ENCODE data around the gene TLR1. TPM values are rescaled to one million over a fixed set of nuclear protein-coding genes. Genes with fewer than 3 reads are reported as not detected.

TLR1 gene
- total RNA-seq, 1 experiment from 2014 or later, result not detected

- no peak overlapping the region for H3K4me3 Mint-ChIP-seq
- no peak overlapping the region for H3K27ac Mint-ChIP-seq
- H3K4ac ChIP-seq (ENCODE audit: low read depth, low read length), result no peak overlapping the region
- H3K14ac ChIP-seq (ENCODE audit: insufficient read depth, low read length), result no peak overlapping the region
- H3K4me1 ChIP-seq (ENCODE audit: insufficient read depth, low read length), result no peaks in the 10 kb centered on the region
- H2BK12ac ChIP-seq (ENCODE audit: insufficient read length, low read depth, low read length), result no peak overlapping the region
- no peaks in the 10 kb centered on the region for H3K79me2 ChIP-seq (ENCODE audit: insufficient read depth, low read length)
- WGBS (ENCODE audit: extremely low coverage, insufficient read length, low lambda C conversion rate), result no CpG with 5 or more reads among the region's 2 CpGs
- H3K23me2 ChIP-seq (ENCODE audit: insufficient read length, low read depth, low read length, poor library complexity, severe bottlenecking), result no peaks in the 10 kb centered on the region
- no peak overlapping the region for H4K5ac ChIP-seq (ENCODE audit: insufficient read length, low read depth, low read length)
- H2BK20ac ChIP-seq (ENCODE audit: low read depth, low read length, poor library complexity, severe bottlenecking), result no peak overlapping the region
- no peak overlapping the region for H2AFZ ChIP-seq (ENCODE audit: low read length)
- no peak overlapping the region for H4K8ac ChIP-seq (replicated peaks; ENCODE audit: insufficient read length, low read depth, low read length)
- no peaks in the 10 kb centered on the region for H3K4me1 Mint-ChIP-seq
- no peak overlapping the region for H3K4me2 ChIP-seq (ENCODE audit: insufficient read depth, insufficient read length, low read length)
- no peak overlapping the region for H3T11ph ChIP-seq (ENCODE audit: low read length)
- H3K27ac ChIP-seq (ENCODE audit: insufficient read length, low read depth, low read length), result no peak overlapping the region
- no peak for DNase-seq
- H3K56ac ChIP-seq (ENCODE audit: insufficient read length, low read depth, low read length), result no peak overlapping the region
- no peak overlapping the region for H4K91ac ChIP-seq (ENCODE audit: insufficient read length, low read depth, low read length)
- H3K36me3 Mint-ChIP-seq (ENCODE audit: insufficient read depth in 1 of 3, low read depth in 3 of 3), result no peaks in the 10 kb centered on the region
- H3K27me3 ChIP-seq (ENCODE audit: insufficient read depth, low read length), result no peaks in the 10 kb centered on the region
- H3K23ac ChIP-seq (ENCODE audit: insufficient read length, low read depth, low read length), result no peak overlapping the region
- H3K9ac ChIP-seq (ENCODE audit: extremely low read depth, insufficient read length, low read length), result no peak overlapping the region
- TF ChIP-seq CTCF (conservative IDR thresholded peaks at IDR 0.05), result no peak
- no peaks in the 10 kb centered on the region; the same call in none of the 2 replicates for H3K27me3 Mint-ChIP-seq (ENCODE audit: low read depth)
- H4K20me1 ChIP-seq (ENCODE audit: control insufficient read depth, insufficient read depth, insufficient read length), result no peaks in the 10 kb centered on the region
- H2AK5ac ChIP-seq (ENCODE audit: insufficient read length, low read length), result no peak overlapping the region
- H3K9me3 ChIP-seq (ENCODE audit: control insufficient read depth, low read depth, low read length), result no peaks in the 10 kb centered on the region
- H2BK15ac ChIP-seq (ENCODE audit: low read depth, low read length), result no peak overlapping the region
- no peak overlapping the region for H3K18ac ChIP-seq (ENCODE audit: insufficient read length, low read depth, low read length)
- no peaks in the 10 kb centered on the region for H3K79me1 ChIP-seq (ENCODE audit: insufficient read depth, low read depth, low read length, poor library complexity, severe bottlenecking)
- no peak overlapping the region for H2BK120ac ChIP-seq (ENCODE audit: low read depth, low read length, poor library complexity, severe bottlenecking)
- peaks cover 3 to 4% of the 10 kb centered on the region in 2 experiments; a peak in 2 of 5 replicates for H3K9me3 Mint-ChIP-seq
- H2BK5ac ChIP-seq (ENCODE audit: insufficient read length, low read length), result no peak overlapping the region
Observed at GRCh38 chr4:38775326-38775725, 29.3 kb downstream of the TLR1 start.
